GM18517 (cell line): ENCODE measurements around the gene EIF2A.
A peak's percentile ranks its signal among the peaks of the same experiment; 100 is the strongest.
"Not testable (repeated sequence)": the region's sequence is repeated elsewhere in the genome, so short reads cannot be mapped to it uniquely, and the experiment has no call there.

Experiments
- ATAC-seq: cut with Tn5 transposase; IDR thresholded peaks from one replicate; pipeline ENCODE4 v1.9.1; 2021; ENCODE audit warnings: mild to moderate bottlenecking, moderate library complexity; ENCODE audit not compliant: unreplicated experiment

EIF2A gene

DNA sequence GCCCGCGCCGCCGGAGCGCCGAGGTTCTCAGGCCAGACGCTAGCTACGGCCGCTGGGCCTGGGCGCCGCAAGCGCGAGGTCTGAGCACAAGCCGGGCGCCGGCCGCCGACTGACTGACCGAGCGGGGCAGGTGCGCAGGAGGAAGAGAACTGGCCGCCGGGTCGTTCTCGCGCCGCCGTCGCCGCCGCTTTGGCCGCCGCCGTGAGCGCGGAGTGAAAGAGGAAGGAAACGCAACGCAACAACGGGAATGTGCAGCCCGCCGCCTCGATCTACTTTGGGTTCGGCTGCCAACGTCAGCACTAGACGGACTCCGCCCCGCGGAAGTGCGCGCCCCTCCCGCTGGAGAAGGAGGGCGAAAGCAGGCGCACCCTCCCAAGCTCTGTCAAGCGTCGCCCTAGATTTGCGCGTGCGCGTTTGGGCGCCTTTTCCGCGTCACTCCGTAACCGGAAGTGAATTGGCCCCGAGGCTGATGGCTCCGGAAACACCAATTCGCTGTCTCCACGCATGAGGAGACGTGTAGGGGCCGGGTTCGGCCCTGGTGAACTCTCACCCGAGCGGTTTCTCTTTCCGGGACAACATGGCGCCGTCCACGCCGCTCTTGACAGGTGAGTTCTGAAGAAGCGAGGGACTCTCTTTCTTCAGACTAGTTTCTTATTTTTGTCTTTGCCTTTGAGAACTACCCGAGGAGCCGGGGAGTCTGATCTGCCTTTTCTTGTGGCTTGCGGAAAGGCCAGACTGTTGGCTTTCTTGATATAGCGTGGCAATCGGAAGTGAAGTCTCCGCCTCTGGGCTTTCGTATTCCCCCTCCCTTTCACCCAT, at the start of gene EIF2A, which contains the start of gene SERP1:
EIF2A (plus strand) TSS at position 562 of the 819 bp plus-strand sequence; CDS start at position 578, 16 bp downstream.
SERP1 (minus strand) TSS at position 271 of the 819 bp plus-strand sequence. CDS start 361 bp downstream, outside the sequence.
- peak; percentile 93 for ATAC-seq

DNA sequence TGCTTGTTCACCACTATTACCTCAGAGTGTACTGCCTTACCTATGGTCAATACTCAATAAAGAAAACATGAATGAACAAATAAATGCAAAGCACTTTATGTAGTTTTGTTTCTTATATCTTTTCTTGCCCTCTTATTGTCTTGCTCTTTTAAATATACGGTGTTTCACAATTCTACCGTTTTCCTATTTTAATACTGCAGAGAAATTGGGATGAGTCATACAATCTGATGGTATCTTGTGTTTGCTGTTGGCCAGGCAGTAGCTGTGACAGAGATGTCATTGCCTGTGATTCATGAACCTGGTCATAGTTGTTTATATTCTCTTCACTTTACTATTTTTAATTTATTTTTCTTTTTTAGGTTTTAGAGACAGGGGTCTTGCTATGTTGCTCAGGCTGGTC, 48.6 kb upstream of the EIF2A start:
- no peak for ATAC-seq

DNA sequence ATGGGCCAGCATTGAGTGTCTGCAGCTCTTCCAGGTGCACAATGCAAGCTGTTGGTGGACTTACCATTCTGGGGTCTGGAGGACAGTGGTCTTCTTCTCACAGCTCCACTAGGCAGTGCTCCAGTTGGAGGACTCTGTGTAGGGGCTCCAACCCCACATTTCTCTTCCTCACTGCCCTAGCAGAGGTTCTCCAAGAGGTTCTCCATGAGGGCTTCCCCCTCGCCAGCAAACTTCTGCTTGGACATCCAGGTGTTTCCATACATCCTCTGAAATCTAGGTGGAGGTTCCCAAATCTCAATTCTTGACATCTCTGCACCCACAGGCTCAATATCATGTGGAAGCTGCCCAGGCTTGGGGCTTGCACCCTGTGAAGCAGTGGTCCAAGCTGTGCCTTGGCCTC, 45.6 kb upstream of the EIF2A start:
- not testable (repeated sequence) for ATAC-seq

DNA sequence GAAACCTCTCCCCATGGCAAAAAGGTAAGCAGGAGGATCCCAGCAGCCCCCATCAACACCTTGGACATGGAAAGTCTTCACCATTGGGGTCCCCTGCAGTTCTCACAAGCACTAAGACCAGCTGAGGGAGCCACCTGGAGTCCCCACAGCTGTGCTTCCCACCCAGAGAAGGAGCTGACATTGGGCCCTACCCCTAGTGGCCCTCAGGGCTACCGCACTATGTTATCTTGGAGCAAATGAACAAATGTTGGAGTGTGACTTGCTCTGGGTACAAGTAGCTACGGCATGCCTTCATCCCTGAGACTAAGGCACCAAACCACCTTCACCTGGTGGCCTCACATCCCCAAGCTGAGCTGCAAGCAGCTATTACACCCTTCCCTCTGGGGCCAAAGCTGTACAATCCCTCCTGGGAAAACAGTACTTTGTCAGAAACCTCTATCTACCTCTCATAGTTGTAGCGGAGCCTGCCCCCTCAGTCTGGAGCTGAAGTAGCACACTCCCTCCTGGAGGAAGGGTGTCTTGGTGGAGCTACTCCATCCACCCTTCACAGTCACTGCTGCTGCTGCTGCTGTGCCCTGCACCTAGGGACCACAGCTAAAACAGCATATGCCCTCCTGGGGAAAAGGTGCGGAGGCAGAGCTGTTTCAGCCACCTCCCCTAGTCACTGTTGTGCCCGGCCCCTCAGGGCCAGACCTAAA, 43.0 kb upstream of the EIF2A start:
- no peak for ATAC-seq

- ATAC-seq: no peak
Observed at GRCh38 chr3:150504483-150504882, 42.1 kb upstream of the EIF2A start.

DNA sequence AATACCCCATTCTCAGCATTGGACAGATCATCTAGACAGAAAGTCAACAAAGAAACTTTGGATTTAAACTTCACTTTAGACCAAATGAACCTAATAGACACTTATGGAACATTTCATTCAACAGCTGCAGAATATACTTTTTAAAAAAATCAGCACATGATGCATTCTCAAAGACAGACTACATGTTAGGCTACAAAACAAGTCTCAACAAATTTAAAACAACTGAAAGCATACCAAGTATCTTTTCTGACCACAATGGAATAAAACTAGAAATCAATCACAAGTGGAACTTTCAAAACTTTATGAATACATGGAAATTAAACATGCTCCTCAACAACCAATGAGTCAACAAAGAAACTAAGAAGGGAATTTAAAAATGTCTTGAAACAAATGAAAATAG, 38.2 kb upstream of the EIF2A start:
- ATAC-seq: no peak

- ATAC-seq: no peak
Observed at GRCh38 chr3:150509780-150510179, 36.8 kb upstream of the EIF2A start.

GRCh38 chr3:150511122-150511821, 35.3 kb upstream of the EIF2A start:
- ATAC-seq: no peak

DNA sequence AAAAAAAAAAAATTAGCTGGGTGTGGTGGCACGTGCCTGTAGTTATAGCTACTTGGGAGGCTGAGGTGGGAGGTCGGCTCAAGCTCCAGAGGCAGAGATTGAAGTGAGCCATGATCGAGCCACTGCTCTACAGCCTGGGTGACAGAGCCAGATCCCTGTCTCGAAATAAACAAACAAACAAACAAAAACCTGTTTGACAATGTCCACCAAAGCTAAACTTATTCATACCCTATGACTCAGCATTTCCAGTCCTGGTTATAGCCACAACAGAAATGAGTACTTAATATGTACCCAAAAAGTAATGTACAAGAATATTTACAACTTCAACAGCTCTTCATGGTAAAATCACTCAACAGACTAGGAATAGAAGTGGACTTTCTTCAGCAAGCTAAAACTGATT, 31.4 kb upstream of the EIF2A start:
- no peak for ATAC-seq

- ATAC-seq: no peak
Observed at GRCh38 chr3:150519026-150519425, 27.6 kb upstream of the EIF2A start.

- ATAC-seq: no peak
Observed at GRCh38 chr3:150520408-150520807, 26.2 kb upstream of the EIF2A start.

- no peak for ATAC-seq
Observed at GRCh38 chr3:150521463-150521862, 25.1 kb upstream of the EIF2A start.

- no peak for ATAC-seq
Observed at GRCh38 chr3:150523538-150523937, 23.0 kb upstream of the EIF2A start.

DNA sequence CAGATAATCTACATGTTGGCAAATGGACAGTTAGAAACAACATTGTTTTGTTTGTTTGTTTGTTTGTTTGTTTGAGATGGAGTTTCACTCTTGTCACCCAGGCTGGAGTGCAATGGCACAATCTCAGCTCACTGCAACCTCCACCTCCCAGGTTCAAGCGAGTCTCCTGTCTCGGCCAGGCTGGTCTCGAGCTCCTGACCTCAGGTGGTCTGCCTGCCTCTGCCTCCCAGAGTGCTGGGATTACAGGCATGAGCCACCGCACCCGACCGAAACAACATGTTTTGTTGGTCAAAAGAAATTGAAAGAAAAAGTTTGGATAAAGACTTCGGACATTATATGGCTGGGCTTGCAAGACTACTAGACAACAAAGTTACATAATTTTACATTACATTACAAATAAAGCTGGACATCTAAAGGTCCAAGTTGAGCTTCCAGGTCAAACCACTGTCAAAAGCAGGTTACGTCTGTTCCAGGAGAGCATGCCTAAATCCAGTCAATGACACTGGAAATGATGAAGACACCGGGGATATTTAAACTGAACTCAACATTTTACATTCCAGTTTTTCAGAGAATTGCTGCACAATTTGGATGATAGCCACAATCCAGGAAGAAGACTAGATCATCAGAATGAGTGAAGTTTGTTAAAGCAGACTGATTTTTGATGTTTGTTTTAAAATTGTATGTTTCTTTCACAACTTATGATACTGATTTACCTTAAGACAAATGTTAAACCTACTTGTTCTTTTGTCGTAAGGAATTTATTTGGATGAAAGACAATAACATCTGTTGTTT, 18.9 kb upstream of the EIF2A start:
- ATAC-seq: no peak

GRCh38 chr3:150528354-150528797, 18.2 kb upstream of the EIF2A start:
- no peak for ATAC-seq

DNA sequence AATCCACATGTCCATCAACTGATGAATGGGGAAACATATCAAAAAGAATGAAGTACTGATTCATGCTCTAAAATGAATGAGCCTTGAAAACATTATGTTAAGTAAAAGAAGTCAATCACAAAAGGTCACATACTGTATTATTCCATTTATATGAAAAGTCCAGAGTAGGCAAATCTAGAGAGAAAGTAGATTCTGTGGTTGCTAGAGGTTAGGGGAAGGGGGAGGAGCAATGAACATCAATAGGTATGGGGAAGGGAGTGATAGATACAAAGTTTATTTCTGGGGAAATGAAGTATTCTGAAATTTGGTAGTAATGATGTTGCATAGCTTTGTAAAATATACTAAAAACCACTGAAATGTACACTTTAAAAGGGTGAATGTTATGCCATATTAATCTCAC, 14.8 kb upstream of the EIF2A start:
- no peak for ATAC-seq

GRCh38 chr3:150535204-150535603, 11.4 kb upstream of the EIF2A start:
- no peak for ATAC-seq

DNA sequence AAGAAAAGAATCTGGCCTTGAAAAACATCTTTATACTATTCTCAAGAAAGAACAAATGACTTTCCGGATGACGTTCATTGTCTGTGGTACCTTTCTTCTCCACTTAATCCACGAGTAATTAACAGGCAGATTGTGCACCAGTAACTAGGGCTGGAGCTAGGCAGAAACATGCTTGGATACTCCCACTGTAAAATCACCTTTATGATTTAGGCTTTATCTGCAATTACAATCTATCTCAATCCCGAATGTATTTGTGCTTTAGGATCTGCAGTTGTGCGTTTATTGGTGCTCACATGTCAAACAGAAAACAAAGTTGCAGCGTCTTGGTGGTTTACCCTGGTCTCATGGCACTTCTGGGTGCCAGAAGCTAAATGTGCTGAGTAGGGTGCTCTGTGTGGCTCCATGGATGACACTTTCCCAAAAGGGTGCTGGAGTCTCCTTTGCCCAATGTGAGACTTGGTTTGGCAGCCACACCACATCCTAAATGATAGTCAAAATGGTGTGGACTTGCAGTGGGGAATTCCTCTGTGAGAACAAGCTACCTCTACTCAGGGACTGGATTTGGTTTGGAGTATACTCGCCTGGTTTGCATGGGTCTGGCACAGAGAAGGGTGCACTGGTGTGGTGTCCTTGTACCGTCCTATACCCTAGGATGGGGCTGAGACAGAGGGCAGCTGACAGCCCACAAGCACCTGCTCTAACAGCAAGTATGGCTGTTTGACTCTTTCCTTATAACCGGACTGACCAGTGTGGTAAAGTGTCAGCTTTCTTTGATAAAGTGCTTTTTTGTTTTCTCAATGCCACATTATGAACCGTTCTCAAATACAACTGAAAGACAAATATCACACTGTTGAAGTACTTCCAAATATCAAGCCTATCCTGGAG, 8.0 kb upstream of the EIF2A start:
- no peak for ATAC-seq

GRCh38 chr3:150540297-150540696, 6.3 kb upstream of the EIF2A start:
- no peak for ATAC-seq

- ATAC-seq: no peak
Observed at GRCh38 chr3:150540991-150541390, 5.6 kb upstream of the EIF2A start.
